HG02938 (cell line): Measurements from ENCODE around the gene XYLT1.
"Not testable (repeated sequence)": the region's sequence is repeated elsewhere in the genome, so short reads cannot be mapped to it uniquely, and the experiment has no call there.

ENCODE experiments used
- ATAC-seq: cut with Tn5 transposase; IDR thresholded peaks from one replicate; pipeline ENCODE4 v1.9.1; 2021; ENCODE audit warnings: mild to moderate bottlenecking, moderate library complexity; ENCODE audit not compliant: unreplicated experiment

The XYLT1 gene

GRCh38 chr16:17493012-17493411 is 22.3 kb upstream of the XYLT1 start:
- no peak for ATAC-seq

DNA sequence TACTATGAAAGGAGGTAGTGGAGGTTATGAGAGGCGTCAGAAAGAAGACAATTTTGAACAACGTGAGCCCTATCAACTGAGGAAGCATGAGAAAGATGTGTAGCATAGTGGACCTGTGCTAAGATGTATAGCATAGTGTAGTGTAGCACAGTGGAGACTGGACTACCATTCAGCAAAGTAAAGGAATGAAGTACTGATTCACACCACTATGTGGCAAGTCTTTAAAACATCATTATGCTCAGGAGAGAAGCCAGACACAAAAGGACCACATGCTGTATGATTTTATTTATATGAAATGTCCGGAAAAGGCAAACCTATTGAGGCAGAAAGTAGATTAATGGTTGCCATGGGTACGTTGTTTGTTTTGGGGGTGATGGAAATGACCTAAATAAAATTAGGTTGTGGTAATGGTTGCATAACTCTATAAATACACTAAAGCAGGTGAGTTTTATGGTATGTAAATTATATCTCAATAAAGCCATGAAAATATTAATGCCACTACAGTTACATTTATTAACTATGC is 20.4 kb upstream of the XYLT1 start:
- no peak for ATAC-seq

DNA sequence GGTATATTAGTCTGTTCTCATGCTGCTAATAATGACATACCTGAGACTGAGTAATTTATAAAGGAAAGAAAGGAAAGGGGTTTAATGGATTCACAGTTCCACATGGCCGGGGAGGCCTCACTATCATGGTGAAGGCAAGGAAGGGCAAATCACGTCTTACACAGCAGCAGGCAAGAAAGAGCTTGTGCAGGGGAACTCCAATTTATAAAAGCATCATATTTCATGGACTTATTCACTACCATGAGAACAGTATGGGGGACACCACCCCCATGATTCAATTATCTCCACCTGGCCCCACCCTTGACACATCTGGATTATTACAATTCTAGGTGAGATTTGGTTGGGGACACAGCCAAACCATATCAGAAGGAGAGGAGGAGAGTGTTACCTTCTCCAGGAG is 17.7 kb upstream of the XYLT1 start:
- no peak for ATAC-seq

DNA sequence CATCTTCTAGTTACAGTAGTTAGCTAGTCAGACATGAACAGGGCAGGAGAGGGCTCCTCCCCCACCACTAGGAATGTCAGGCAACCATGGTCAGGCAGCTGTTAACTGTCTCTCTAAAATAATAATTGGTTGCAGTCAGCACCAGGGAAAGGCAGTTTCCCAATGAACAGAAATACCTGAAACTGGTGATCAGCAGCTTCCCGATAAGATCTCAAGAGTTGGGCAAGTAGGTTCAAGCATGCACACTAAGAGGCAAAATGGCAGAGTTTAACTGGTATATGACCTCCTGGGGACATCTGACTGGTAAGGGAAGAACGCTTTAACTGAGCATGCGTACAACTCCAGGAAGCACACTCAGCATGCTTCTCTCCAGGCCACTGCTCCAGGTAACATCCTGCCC is 12.6 kb upstream of the XYLT1 start:
- ATAC-seq: no peak

GRCh38 chr16:17482341-17482740 is 11.6 kb upstream of the XYLT1 start:
- not testable (repeated sequence) for ATAC-seq

GRCh38 chr16:17481736-17482135 is 11.0 kb upstream of the XYLT1 start:
- ATAC-seq: no peak

DNA sequence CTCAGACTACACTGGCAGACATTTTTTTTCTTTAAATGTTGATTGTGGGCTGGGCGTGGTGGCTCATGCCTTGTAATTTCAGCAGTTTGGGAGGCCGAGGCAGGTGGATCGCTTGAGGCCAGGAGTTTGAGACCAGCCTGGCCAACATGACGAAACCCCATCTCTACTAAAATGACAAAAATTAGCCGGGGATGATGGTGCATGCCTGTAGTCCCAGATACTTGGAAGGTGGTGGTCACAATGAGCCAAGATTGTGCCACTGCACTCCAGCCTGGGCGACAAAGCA is 6.4 kb upstream of the XYLT1 start:
- not testable (repeated sequence) for ATAC-seq

GRCh38 chr16:17476414-17477259 is 5.9 kb upstream of the XYLT1 start:
- ATAC-seq: no peak

GRCh38 chr16:17475104-17475503 is 4.3 kb upstream of the XYLT1 start:
- no peak for ATAC-seq

GRCh38 chr16:17474572-17474971 is 3.8 kb upstream of the XYLT1 start:
- ATAC-seq: no peak

DNA sequence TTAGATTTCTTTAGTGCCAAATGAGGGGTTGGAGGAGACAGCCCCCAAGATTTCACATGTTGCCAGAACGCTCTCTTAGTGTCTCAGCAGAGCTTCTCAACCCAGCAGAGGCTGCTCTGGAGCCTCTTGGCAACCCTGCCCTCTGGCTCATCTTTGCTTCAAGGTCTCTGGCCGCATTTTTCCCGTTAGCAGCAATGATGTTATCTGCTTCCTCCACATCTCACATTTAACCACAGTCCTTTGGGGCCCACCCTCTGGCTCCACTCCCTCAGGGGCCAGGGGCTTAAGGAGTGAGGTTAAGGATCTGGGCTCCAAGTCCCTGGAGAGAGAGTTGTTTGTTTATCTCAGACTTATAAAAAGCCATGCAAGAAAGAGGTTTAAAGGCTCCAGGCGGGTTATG is 3.3 kb upstream of the XYLT1 start:
- ATAC-seq: no peak

GRCh38 chr16:17471719-17472461 is 1.1 kb upstream of the XYLT1 start:
- no peak for ATAC-seq

DNA sequence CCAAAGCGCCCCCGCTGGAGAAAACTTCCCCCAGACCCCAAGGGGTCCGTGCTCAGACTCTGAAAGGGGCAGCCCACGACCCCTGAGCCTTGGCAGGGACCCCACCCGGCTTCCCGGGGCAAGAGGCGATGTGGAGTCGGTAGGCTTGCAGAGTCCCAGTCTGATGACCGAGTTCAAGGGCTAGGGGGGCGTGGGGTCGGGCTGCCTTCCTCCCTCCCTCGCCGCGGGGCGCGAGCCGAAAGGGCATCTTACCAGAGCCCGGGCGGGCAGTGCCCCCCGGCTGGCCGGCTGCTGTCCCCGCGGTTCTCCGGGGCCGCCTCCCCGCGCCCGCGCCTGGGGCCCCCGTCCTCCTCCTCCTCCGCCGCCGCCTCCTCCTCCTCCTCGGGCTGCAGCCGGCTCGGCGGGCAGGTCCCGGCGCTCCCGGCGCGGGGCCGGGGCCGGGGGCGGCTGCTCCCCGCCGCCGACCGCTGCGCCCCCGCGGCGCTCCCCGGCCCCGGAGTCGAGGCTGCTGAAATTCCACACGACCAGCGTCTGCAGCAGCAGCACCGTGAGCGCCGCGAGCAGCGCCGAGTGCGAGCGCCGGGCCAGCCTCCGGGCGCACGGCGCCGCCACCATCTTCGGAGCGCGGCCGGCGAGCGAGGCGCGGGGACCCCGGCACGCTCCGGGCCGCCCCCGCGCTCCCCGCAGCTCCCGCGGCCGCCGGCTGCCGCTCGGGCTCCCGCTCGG is 415 bp downstream of the XYLT1 start:
- ATAC-seq: no peak

DNA sequence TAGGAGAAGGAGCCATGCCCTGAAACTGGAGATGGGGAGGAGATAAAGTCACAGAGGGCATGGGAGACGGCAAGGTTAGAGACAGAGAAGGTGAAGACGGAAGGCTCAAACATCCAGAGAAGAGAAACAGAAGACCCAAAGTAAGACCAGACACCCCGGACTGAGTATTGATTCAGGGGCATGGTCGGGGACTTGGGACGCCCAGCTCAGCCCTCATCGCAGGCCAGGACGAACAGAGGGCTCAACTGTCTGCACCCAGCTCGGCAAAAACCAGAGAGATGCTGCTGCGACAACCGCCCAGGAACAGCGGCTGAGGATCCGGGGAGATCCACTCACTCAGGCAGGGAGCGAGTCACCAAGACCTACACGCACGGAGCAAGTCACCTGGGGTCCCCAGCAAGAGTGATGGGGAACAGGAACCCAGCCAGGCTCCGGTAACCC is 999 bp downstream of the XYLT1 start:
- no peak for ATAC-seq

- no peak for ATAC-seq
Measured at GRCh38 chr16:17469011-17469740, 1.6 kb downstream of the XYLT1 start.

DNA sequence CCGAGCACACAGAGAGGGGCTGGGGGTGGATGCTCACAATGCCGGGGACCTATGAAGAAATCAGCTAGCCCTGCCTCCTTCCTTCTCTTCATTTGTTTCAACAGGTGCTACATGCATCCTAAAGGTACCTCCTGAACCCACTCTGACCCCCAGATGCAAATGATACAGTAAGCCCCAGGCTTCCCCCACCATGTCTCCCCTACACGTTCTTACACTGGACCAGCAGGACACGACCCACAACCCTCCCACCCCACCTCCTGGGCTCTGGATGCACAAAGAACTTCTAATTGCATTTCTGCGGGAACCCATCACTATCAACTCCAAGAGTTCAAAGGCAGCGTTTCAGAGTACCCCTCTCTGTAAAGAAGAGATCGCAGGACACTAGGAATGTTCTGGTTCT is 2.1 kb downstream of the XYLT1 start:
- no peak for ATAC-seq

- no peak for ATAC-seq
Measured at GRCh38 chr16:17467923-17468540, 2.7 kb downstream of the XYLT1 start.

DNA sequence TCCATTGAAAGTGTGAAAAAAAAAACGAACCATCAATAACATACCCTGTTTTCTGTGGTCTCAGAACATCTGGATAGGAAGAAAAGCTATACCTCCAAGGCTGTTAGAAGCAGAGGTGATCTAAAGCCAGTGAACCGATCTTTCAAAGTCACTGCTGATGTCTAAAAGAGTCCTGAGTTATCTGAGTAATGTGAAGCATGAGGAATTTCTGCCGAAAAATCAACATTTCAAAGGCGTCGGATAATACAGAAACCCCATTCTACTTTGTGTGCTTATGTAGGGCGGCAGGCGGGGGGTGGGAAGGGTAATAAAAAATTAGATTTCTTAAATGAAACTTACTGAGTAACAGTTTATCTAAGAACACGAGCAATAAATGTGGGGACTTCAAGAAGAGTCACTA is 3.9 kb downstream of the XYLT1 start:
- no peak for ATAC-seq

DNA sequence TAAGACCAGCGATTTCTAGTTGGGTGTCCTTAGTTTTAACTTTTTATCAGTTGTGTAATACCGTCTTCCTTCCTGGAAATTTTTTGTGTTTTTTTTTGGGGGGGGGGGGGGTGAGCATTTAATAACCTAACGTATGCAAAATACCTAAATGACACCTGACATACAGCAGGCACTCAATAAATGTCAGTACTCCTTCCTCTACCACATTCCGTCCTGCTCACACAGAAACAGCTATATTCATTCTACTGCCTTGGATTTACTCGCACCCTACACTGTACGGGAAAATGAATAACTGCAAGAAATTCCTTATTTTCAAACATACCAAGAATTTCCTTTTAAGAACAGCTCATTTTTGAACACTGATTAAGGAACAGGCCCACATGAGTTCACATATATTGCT is 5.3 kb downstream of the XYLT1 start:
- ATAC-seq: no peak

DNA sequence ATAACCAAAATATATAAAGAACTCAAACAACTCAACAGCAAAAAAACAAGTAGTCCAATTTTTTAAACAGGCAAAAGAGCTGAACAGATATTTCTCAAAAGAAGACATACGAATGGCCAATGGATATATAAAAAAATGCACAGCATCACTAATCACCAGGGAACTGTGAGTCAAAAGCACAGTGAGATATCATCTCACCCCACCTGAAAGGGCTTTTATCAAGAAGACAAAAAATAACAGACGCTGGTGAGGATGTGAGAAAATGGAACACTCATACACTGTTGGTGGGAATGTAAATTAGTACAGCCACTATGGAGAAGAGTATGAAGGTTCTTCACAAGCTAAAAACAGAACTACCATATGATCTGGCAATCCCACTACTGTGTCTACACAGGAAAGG is 7.4 kb downstream of the XYLT1 start:
- ATAC-seq: no peak
